Body of pancreas (tissue), 4 donors: ENCODE data around the gene HSH2D. TPM values are rescaled to one million over a fixed set of nuclear protein-coding genes. Genes with fewer than 3 reads are reported as not detected.

Source experiments
- ATAC-seq: fragments of 150-250 bp; one replicate; pipeline ENCODE4 v1.9.1; 2016
- DNase-seq, 4 donors: peaks; one replicate each; pipeline ENCODE4 v3.0.0-alpha.2; 2019
- H3K27ac ChIP-seq, 4 donors: fragments of 200-600 bp; sonication (generic); 1 replicate in 3 of 4; 2 replicates in 1 of 4; pipeline versions ENCODE4 v1.5.1 to v1.6.1; 2016 to 2019; ENCODE audit warnings: mild to moderate bottlenecking in 1 of 4, mixed read lengths in 1 of 4, moderate library complexity in 1 of 4
- H3K27me3 ChIP-seq, 2 donors: fragments of 200-600 bp; sonication (generic); one replicate each; pipeline ENCODE4 v1.6.0; 2016; ENCODE audit warnings: mild to moderate bottlenecking in 1 of 2
- H3K36me3 ChIP-seq, 2 donors: fragments of 200-600 bp; sonication (generic); replicated peaks in 1 of 2; 2 replicates each; pipeline ENCODE4 v1.5.1; 2016; ENCODE audit warnings: low read depth in 2 of 2; ENCODE audit not compliant: insufficient read depth in 1 of 2
- H3K4me1 ChIP-seq: fragments of 200-600 bp; sonication (generic); one replicate; pipeline ENCODE4 v1.6.0; 2016
- H3K4me3 ChIP-seq, 2 donors: fragments of 200-600 bp; sonication (generic); 1 replicate in 1 of 2; 2 replicates in 1 of 2; pipeline ENCODE4 v1.5.1; 2016 to 2019
- H3K9me3 ChIP-seq, 3 donors: fragments of 200-600 bp; sonication (generic); 1 replicate in 2 of 3; 2 replicates in 1 of 3; pipeline ENCODE4 v1.5.1; 2016
- POLR2A ChIP-seq, 3 donors: fragments of 450-650 bp; IDR thresholded peaks; one replicate each; pipeline ENCODE4 v1.6.1; 2016; ENCODE audit warnings: antibody characterized with exemption in 3 of 3, mild to moderate bottlenecking in 2 of 3
- WGBS, 2 donors: methylation state at CpG; one replicate each; pipeline ENCODE4 v1.1.5; 2017; 5-methylcytosine and 5-hydroxymethylcytosine counted together
- intact Hi-C: fragments of 100-400 bp; cut with DNase I; formaldehyde crosslinking; loops from one replicate; pipeline ENCODE4 v1.15.1; 2023
- total RNA-seq, 2 donors: library from RNA; depleted of rRNA; stranded (reverse); fragments of >200 nt; gene quantifications; one replicate each; pipeline ENCODE4 v1.1.0, GENCODE V29; 2016
- TF ChIP-seq, protein P1 (sequence below), 7 experiments: fragments of 450-650 bp in 4 of 7; fragments of 200-600 bp in 3 of 7; sonication (generic) in 3 of 7; IDR thresholded peaks; one replicate each; pipeline ENCODE4 v1.5.1; 2016 to 2019; ENCODE audit warnings: antibody characterized with exemption in 7 of 7

HSH2D gene
- total RNA-seq, 2 donors from 2014 or later: 3.6 to 9.6 TPM

DNA sequence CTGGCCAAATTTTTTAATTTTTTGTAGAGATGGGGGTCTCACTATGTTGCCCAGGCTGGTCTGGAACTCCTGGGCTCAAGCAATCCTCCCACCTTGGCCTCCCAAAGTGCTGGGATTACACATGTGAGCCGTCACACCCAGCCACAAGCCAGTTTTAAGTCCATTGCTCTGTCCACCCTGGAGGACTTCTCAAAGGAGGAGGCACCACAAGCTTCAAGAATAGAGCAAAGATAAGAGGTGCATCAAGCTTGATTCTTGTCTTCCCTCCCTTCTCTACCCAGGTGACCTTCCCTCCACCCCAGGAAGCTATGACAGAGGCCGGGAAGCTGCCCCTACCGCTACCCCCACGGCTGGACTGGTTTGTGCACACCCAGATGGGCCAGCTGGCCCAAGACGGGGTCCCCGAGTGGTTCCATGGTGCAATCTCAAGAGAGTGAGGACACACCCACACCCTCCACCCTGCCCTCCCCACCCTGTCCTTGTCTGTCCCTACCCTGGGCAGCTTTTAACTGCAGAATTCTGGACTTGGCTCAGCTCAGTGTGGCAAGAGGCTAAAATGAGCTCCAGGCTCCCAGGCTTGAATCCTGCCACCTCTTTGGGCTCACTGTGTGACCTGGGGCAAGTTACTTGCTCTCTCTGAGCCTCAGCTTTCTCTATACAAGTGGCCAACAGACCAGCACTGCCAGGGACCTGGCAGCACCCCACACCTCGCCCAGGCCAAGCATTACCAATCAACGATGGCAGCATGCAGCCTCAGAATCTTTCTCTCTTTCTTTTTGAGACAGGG lies 5.2 kb downstream of the HSH2D start:
- no peaks in the 10 kb centered on the region for H3K36me3 ChIP-seq
- H3K4me3 ChIP-seq: no peak overlapping the region
- ATAC-seq: no peak
- H3K27me3 ChIP-seq: no peaks in the 10 kb centered on the region
- TF ChIP-seq POLR2A (IDR thresholded peaks at IDR 0.05): no peak
- TF ChIP-seq, protein P1, sequence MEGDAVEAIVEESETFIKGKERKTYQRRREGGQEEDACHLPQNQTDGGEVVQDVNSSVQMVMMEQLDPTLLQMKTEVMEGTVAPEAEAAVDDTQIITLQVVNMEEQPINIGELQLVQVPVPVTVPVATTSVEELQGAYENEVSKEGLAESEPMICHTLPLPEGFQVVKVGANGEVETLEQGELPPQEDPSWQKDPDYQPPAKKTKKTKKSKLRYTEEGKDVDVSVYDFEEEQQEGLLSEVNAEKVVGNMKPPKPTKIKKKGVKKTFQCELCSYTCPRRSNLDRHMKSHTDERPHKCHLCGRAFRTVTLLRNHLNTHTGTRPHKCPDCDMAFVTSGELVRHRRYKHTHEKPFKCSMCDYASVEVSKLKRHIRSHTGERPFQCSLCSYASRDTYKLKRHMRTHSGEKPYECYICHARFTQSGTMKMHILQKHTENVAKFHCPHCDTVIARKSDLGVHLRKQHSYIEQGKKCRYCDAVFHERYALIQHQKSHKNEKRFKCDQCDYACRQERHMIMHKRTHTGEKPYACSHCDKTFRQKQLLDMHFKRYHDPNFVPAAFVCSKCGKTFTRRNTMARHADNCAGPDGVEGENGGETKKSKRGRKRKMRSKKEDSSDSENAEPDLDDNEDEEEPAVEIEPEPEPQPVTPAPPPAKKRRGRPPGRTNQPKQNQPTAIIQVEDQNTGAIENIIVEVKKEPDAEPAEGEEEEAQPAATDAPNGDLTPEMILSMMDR (IDR thresholded peaks at IDR 0.05): no peak
- H3K4me1 ChIP-seq: peaks cover 15% of the 10 kb centered on the region
- DNase-seq: no peak
- WGBS, 2 donors: 81 to 98% methylated on average over 5 to 8 of the region's 8 CpGs
- H3K9me3 ChIP-seq: no peaks in the 10 kb centered on the region
- H3K27ac ChIP-seq: no peak overlapping the region
- intact Hi-C loops: no loop called here

DNA sequence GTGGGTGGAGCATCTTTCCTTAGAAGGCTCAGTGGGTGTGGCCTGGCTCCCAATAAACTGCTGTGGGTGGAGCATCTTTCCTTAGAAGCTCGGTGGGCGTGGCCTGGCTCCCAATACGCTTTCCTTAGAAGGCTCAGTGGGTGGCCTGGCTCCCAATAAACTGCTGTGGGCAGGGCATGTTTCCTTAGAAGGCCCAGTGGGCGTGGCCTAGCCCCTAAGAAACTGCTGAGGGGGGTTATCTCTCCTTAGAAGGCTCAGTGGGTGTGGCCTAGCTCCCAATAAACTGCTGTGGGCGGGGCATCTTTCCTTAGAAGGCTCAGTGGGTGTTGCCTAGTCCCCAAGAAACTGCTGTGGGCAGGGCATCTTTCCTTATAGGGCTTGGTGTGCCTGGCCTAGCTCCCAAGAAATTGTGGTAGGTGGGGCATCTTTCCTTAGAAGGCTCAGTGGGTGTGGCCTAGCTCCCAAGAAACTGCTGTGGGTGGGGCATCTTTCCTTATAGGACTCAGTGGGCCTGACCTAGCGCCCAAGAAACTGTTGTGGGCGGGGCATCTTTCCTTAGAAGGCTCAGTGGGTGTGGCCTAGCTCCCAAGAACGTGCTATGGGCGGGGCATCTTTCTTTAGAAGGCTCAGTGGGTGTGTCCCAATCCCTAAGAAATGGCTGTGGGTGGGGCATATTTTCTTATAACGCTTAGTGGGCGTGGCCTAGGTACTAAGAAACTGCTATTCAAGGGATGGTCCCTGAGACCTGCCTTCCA lies 10.3 kb downstream of the HSH2D start:
- no peaks in the 10 kb centered on the region for H3K27me3 ChIP-seq
- DNase-seq (no peak), ATAC-seq (no peak)
- no peak overlapping the region for H3K27ac ChIP-seq
- no peaks in the 10 kb centered on the region for H3K4me1 ChIP-seq
- H3K4me3 ChIP-seq: no peak overlapping the region
- 74 to 100% methylated on average over 7 to 11 of the region's 11 CpGs for WGBS, 2 donors
- H3K36me3 ChIP-seq: no peaks in the 10 kb centered on the region
- H3K9me3 ChIP-seq: no peaks in the 10 kb centered on the region
- TF ChIP-seq, protein P1 (IDR thresholded peaks at IDR 0.05): no peak
- no peak for TF ChIP-seq POLR2A (IDR thresholded peaks at IDR 0.05)
- intact Hi-C loops: no loop called here

DNA sequence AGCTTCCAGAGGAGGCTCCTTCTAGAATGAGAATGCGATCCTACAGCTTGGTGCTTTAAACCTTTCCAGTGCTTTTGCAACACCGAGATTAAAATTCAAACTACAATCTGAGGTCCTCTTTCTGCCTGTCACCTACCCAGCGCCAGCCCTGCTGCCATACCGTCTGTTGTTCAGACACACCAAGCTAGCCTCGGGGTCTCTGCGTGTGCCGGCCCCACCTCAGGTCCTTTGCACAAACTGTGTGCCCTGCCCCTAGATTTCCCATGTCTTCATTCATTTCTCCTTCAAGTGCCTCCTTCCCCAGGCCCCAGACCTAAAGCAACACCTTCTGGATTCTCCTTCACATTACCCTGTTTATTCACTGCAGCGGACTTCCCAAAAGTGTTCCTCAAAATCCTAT lies 11.1 kb downstream of the HSH2D start:
- ATAC-seq (no peak), DNase-seq (no peak)
- WGBS, 2 donors: 95 to 96% methylated on average over 8 of the region's 8 CpGs
- Histone ChIP-seq H3K4me1 (no peaks in the 10 kb centered on the region), H3K36me3 (no peaks in the 10 kb centered on the region), H3K9me3 (no peaks in the 10 kb centered on the region), H3K27me3 (no peaks in the 10 kb centered on the region), H3K27ac (no peak overlapping the region), H3K4me3 (no peak overlapping the region)
- intact Hi-C loops: no loop called here
- TF ChIP-seq POLR2A (IDR thresholded peaks at IDR 0.05): no peak
- TF ChIP-seq, protein P1 (IDR thresholded peaks at IDR 0.05): no peak

DNA sequence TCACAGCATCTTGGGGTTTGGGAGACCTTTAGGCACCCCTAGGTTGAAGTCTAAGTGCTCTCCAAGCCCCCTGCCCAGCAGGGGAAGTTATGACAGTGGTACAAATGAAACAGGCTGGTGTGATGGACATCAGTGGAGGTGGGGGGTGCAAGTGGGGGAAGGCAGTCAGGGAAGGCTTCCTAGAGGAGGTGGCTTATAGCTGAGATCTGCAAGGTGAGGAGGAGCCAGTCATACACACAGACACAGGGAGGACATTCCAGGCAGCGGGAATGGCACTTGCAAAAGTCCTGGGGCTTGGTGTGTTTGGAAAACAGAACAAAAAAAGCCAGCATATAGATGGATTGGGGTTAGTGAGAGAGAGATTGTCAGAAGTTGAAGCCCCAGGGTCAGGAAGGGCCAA lies 11.6 kb downstream of the HSH2D start:
- Histone ChIP-seq H3K27ac (no peak overlapping the region), H3K4me1 (no peaks in the 10 kb centered on the region), H3K36me3 (no peaks in the 10 kb centered on the region), H3K4me3 (no peak overlapping the region), H3K27me3 (no peaks in the 10 kb centered on the region), H3K9me3 (no peaks in the 10 kb centered on the region)
- intact Hi-C loops: no loop called here
- WGBS, 2 donors: 81 to 100% methylated on average over 1 of the region's 1 CpG
- ATAC-seq (no peak), DNase-seq (no peak)
- TF ChIP-seq, protein P1 (IDR thresholded peaks at IDR 0.05): no peak
- TF ChIP-seq POLR2A (IDR thresholded peaks at IDR 0.05): no peak
